NCI-H446 (cell line): ENCODE data around the gene SLC25A14.
"Not testable (repeated sequence)": the region's sequence is repeated elsewhere in the genome, so short reads cannot be mapped to it uniquely, and the experiment has no call there.

Experiments used
- DNase-seq, 2 experiments: peaks; one replicate each; lab custom pipeline; 2025; lab: John Stamatoyannopoulos, UW

SLC25A14 gene, protein sequence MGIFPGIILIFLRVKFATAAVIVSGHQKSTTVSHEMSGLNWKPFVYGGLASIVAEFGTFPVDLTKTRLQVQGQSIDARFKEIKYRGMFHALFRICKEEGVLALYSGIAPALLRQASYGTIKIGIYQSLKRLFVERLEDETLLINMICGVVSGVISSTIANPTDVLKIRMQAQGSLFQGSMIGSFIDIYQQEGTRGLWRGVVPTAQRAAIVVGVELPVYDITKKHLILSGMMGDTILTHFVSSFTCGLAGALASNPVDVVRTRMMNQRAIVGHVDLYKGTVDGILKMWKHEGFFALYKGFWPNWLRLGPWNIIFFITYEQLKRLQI

DNA sequence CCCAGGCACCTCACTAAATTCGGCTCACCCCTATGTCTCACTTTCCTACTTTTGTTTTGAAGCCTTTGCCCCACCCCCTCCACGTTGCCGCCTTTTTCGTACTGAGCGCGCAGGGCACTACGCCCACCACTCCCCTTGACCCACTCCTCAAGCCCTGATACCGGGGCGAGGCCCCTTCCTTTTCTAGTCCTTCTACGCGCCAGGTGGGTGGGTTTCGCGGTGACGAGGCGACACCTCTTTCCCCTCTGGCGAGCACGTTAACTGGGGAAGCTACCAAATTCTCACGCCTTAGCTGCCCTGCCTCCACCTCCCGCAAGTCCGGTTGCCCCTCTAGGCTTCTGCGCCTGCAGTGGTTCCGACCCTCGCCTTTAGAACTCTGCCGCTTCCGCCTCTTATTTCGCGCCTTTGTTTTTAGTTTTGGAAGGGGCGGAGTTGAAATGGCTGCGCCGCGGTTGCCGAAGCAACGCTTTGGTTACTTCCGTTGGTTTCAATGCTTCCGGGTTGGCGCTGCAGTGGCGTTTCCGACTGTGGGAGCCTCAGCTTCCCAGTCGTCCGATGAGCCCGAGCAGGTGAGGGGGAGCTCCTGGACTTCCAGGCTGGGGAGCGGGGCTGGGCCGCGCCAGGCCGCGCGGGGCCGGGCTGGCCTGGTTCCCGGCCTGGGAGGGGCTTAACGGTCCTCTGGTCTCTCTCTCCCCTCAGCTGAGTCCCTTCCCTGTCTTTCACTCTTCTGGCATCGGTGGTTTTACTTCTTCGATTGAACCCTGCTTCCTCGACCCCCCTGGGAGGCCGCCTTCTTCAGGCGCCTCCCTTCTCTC lies at the start of gene SLC25A14:
TSS of gene SLC25A14 (plus strand) at position 512 of the 815 bp plus-strand sequence. CDS start 360 bp downstream, outside the sequence.
- peak; percentile 39 to 69 for DNase-seq

DNA sequence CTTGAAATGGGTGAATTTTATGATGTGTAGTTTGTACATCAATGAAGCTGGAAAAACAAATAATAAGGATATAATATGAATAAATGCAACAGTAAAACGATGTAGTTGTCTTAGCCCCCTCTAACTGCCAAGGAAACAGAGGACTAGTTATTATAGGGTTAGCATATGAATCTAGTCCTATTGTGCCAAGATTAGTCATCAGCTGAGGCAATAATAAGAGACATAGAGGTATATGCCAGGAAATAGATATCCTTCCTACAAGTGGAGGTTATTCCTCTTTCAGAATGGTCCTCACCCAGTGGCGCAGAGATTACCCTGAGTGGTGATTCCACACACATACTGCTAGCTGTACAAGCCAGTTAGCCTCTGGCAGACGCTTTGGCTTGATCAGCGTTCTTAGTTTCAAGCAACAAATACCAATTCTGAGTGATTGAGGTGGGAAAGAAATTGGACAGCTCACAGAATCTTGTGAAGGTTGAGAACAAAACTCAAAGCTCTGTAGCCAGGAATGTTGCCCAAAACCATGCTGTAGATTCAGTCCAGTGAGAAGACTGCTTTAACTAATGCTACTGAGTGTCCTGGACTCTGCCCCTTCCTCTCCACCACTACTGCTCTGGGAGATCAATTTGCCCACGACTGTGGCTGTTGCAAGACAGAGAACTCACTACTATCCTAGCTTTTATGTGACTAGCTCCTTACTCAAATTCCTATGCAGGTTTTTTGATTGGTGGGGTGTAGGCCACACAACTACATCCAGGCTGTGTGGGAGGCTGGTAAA lies 44.0 kb upstream of the SLC25A14 start:
- no peak for DNase-seq

DNA sequence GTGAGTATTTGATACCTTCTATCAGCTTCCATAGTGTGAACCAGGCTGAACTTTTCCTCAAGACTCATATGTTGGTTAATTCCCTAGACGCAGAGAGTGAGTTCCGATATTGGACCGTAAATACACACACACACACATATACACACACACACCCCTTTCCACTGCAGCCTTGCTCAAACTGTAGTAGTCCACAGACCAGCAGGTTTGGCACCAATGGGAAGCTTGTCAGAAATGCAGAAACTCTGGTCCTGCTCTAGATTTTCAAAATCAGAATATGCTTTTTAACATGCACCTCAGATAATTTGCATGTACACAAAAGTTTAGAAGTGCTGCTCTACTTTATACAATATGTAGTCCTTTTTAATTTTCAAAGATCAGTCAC lies 43.4 kb upstream of the SLC25A14 start:
- DNase-seq, result no peak

DNA sequence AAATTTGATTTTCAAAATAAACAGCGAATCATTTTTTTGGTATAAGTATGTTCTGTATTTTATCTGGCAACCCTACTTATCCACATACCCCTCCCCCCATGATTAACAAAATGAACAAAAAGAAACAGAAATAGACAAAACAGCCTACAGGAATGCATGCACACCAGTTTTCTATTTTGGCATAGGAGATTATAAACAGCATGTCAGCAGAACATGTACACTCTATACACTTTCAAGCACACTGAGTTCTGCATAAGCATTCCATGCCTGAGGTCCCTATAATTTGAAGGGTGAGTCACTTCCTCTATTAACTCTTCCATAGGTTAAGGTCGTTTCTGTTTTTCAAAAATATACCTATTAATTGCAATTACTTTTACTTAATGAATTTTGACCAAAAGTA lies 43.0 kb upstream of the SLC25A14 start:
- no peak for DNase-seq

DNA sequence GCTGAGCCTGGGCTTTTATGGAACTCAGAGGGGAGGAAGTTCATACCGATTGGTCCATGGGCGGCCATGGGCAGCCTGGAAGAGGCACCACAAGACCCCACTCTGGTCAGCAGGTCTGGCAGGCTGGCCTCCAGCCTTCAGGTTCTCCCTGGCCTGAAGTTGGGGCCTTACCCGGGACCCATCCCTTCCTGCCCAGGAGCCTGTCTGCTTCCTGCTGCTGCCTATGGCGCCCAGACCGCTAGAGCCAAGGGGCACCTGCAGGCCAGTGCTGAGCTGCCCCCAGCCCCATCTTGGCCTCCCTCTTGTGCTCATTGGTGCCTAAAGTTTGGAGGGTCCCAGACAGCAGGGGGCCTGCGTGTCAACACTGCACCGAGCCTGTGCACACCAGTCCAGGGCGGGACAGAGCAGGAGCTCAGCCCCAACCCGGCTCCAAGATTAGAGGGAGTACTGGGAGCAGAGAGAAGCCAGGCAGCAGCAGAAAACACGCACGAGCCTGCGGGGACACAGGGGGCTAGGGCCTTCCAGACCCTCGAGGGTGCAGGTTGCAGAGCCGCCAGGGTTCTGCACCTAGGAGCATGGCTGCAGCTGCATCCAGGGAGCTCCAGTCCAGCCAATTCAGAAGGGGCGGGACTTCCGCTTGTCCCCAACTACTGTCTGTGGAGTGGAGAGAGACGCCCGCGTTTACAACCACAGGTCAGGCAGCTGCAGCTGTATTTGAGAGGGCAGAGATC lies 40.3 kb upstream of the SLC25A14 start:
- no peak for DNase-seq

DNA sequence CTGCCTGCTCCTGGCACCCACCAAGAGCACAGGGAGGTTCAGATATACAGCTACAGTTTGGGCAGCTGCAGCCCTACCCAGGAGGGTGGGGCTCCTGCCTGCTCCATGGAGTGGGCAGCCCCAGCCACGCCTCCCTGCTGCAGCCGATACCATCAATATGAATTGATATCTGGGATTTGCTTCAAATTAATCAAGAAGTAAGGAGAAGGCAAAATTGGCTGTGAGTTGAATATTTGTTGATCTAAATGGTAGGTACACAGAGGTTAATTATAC lies 39.8 kb upstream of the SLC25A14 start:
- DNase-seq, result no peak

DNA sequence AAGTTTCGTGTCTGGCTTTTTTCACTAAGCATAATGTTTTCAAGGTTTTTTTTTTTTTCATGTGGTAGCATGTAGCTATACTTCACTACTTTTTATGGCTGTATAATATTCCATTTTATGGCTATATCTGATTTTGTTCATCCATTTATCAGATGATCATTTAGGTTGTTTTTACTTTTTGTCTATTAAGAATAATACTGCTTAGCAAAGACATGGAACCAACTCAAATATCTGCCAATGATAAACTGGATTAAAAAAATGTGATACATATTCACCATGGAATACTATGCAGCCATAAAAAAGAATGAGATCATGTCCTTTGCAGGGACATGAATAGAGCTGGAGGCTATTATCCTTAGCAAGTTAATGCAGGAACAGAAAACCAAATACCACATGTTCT lies 38.3 kb upstream of the SLC25A14 start:
- no peak for DNase-seq

DNA sequence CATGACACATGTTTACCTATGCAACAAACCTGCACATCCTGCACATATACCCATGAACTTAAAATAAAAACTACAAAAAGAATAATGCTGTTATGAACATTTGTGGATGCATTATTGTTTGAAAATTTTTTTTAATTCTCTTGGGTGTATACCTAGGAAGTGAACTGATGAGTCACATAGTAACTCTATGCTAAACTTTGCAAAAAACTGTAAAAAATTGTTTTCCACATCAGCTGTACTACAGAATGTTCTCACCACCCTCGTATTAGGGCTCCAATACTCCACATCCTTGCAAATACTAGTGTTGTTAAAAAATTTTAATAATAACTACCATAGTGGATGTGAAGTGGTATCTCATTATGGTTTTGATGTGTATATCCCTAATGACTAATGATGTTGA lies 37.7 kb upstream of the SLC25A14 start:
- DNase-seq, result no peak

DNA sequence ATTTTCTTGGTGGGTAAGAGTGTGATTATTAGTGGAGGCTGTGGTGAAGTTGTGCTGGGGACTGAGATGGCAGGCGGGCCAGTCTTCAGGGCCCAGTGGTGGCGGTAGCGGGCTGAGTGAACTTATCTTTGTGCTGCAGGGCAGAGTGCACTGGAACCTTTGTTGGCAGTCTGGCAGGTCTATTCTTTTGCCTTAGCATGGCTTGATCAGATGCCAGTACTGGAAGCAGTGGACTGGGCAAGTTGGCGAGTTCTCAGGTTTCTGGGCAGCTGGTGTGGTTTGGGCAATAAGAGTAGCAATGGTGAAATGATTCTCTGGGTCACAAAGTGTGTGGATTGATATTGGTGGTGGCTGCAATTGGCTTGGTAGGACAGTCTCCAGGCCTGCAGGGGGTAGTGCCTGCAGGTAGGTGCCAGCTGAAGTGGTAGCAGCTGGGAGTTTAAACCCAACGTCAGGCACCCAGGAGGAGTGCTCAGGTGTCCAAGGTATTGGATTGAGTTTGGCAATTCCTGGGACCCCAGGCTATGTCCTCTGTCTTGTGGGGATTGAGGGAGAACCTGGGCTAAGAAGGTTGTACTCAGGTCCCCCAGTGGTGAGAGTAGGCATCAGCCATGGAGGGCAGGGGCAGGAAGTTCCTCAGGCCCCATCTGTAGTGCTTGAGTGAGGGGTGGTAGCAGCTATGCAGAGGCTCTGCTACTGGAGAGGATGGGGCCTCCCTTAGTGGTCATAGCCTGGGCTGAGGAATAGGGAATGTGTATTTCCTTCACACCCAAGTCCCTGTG lies 34.9 kb upstream of the SLC25A14 start:
- DNase-seq, result no peak

DNA sequence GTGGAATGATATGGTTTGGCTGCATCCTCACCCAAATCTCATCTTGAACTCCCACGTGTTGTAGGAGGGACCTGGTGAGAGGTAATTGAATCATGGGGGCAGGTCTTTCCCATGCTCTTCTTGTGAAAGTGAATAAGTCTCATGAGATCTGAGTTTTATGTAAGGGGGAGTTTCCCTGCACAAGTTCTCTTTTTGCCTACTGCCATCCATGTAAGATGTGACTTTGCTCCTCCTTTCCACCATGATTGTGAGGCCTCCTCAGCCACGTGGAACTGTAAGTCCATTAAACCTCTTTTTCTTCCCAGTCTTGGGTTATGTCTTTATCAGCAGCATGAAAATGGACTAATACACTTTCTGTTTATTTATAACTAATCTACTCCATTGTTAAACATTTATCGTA lies 19.8 kb upstream of the SLC25A14 start:
- DNase-seq, result not testable (repeated sequence)

DNA sequence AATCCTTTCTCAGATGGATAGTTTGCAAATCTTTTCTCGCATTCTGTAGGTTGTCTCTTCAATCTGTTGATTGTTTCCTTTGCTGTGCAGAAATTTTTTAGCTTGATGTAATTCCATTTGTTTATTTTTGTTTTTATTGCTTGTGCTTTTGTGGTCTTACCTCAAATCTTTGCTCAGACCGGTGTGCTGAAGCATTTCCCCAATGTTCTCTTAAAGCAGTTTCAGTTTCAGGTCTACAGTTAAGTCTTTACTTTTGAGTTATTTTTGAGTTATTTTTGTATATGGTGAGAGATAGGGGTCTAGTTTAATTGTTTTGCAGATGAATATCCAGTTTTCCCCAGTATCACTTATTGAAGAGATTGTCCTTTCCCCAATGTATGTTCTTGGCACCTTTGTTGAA lies 18.2 kb upstream of the SLC25A14 start:
- DNase-seq, result no peak

DNA sequence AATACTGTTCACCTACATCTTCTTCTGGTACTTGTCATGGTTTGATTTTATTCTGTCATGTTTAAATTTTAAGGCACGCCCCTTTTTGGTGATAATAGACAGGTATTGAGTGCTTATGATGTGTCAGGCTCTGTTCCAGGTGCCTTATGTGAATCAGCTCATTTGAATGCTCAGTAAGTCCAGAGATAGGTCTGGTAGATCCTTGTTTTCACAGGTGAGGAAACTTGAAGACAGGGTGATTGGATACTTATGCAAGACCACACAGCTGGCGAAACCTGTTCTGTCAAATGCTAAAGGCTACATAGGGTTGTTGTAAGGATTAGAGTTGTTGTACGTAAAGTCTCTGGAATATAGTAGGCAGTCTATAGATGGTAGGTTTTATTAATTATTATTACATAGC lies 9.6 kb upstream of the SLC25A14 start:
- no peak for DNase-seq

DNA sequence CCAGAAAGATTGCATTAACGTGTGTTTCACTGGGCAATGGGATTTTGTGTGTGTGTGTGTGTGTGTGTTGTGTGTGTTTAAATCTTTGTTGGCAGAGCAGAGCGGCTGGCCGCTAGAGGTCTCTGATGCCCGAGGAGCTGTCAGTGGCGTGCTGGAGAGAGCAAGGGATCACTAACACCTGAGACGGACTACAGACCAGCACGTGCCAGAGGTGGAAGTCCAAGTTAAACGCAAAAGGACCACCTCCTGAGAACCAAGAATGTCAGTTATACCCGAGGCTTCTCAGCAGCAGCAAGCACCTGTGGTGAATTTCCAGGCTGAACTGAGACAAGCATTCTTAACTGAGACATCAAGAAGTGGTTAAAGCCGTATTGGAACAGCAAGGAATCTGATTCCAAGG lies 9.0 kb upstream of the SLC25A14 start:
- peak; percentile 3 to 33 for DNase-seq

DNA sequence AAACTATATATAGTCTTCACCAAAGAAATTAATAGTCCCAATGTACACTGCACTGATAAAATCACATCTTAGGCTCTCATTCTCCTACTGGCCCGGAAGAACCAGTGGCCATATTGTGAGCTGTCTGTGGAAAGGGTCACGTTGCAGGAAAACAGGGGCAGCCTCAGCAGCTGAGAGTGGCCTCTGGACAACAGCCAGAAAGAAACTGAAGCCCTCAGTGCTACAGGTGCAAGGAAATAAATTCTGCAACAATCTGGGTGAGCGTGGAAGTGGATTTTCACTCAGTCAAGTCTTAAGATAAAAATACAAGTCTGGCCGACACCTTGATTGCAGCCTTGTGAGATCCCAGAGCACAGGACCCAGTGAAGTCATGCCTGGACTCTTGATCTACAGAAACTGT lies 3.2 kb upstream of the SLC25A14 start:
- no peak for DNase-seq

DNA sequence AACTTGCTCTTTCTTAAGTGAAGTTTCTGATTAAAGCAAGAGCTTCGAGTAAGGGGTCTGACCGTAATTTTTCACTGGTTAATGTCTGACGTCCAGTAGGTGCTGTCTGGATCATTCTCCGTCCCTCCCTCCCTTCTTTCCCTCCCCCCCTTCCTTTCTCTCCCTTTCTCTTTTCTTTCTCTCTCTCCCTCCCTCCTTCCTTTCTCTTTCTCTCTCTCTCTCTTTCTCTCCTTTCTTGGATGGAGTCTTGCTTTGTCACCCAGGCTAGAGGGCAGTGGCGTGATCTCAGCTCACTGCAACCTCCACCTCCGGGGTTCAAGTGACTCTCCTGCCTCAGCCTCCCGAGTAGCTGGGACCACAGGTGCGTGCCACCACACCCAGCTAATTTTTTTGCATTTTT lies 850 bp upstream of the SLC25A14 start:
- DNase-seq, result not testable (repeated sequence)

DNA sequence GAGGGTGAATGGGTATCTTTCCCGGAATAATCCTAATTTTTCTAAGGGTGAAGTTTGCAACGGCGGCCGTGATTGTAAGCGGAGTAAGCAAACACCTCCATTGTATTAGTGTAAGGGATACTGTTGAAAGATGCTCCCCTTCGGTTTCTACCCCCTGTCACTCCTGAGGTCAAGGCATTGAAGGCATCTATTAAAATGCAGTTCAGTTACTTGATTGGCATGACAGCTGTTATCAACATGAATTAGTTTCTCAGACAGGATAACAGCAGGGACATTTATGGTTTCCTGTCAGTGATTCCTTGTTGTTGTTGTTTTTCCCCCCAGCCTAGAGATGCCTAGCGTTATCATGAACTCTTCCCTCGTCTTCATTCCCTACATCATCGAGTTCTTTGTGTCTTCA lies 552 bp downstream of the SLC25A14 start:
- DNase-seq, result no peak

DNA sequence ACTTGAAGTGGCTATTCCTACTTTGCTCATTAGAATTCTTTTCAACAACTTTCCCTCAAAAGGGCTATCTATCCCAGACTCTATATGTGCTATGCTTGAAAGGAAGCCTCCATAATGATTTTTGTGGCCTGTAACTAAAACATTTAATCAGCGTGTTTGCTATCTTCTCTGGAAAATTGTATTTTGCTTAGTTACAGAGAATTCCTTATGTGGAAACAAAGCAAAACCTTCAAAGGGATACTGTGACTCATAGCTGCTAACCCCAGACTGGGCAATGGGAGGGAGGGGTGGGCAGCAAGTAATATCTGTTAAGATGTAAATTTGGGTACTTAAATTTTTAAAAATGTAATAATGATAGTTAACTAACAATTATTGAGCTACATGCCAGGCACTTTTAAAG lies 3.7 kb downstream of the SLC25A14 start:
- DNase-seq, result no peak

DNA sequence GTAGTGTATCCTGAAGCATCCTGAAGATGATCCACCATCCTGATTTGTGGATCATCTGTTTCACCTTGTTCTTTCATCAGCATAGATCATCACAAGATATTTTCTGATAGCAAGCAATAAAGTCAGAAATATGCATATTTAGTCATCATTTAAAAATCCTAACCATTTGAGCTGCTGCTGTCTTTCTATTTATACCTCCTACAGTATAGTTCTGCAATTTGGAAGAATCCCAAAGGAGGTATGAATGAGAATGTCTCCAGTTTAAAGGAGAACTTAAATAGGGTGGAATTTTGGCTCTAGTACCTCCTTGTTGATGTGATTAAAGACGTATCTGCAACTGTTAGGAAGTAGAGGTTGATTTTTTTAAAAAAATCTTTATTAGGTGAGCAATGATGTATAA lies 7.6 kb downstream of the SLC25A14 start:
- no peak for DNase-seq

DNA sequence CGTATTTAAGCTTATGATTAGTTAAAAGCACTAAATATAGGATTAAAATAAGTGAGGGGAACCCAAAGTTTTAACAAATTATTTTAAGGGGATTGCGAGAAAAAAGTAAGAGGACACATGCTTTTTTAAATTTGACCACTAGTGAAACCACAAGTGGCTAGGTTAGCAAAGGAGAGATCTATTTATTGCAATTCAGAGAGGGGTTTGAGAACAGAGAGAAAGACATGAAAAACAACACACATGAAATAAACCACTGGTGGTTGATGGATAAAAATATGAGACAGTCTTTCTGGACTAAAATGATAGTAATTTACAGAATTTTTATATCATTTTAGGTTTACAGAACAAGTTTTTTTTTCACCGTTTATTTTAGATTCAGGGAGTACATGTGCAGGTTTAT lies 11.8 kb downstream of the SLC25A14 start:
- DNase-seq, result no peak

DNA sequence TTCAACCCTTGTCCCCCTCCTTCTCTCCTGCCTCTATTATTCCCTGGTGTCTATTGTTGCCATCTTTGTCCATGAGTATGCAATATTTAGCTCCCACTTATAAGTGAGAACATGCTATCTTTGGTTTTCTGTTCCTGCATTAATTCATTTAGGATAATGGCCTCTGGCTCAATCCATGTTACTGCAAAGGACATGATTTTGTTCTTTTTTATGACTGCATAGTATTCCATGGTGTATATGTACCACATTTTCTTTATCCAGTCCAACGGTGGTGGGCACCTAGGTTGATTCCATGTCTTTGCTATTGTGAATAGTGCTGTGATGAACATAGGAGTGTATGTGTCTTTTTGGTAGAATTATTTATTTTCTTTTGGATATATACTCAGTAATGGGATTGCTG lies 12.3 kb downstream of the SLC25A14 start:
- DNase-seq, result not testable (repeated sequence)

DNA sequence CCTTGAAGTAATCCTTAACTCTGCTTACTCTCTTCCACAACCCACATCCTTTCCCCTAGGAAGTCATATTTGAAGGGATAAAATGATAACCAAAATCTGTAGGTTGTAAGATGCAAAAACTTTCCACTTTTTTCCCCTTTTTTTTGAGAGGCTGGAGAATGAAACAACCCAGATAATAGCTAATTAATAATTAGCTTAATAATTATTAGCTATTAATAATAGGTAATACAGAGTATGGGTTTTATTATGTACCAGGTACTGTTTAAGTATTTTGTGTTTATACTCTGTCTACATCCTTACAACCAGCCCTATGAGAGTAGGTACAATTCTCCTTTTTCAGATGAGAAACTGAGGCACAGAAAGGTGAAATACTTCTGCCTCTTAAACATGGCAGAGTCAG lies 36.4 kb downstream of the SLC25A14 start:
- no peak for DNase-seq
